GM15510 (cell line): ENCODE measurements around the gene GTPBP2.

Experiments
- POLR2A ChIP-seq: IDR thresholded peaks from 3 replicates; pipeline ENCODE4 v1.6.1; 2011; ENCODE audit warnings: borderline replicate concordance; ENCODE audit not compliant: insufficient read length; ENCODE audit errors: extremely low read depth

Gene GTPBP2, protein sequence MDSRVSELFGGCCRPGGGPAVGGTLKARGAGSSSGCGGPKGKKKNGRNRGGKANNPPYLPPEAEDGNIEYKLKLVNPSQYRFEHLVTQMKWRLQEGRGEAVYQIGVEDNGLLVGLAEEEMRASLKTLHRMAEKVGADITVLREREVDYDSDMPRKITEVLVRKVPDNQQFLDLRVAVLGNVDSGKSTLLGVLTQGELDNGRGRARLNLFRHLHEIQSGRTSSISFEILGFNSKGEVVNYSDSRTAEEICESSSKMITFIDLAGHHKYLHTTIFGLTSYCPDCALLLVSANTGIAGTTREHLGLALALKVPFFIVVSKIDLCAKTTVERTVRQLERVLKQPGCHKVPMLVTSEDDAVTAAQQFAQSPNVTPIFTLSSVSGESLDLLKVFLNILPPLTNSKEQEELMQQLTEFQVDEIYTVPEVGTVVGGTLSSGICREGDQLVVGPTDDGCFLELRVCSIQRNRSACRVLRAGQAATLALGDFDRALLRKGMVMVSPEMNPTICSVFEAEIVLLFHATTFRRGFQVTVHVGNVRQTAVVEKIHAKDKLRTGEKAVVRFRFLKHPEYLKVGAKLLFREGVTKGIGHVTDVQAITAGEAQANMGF

DNA sequence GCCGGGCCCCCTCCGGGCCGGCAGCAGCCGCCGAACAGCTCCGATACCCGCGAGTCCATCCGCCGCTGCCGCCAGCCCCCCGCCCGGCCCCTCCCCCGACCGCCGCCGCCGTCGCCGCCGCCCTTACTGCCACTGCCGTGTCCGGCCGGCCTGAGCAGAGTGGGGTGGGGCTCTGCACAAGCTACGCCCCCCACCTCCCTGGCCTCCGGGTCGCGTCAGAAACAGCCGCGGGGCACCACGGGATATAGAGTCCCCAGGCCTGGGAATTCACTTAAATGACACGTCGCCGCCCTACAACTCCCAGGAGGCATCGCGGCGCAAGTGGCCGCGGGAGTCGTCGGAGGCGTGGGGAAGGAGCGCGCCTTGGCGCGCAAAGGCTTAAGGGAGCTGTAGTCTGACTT is at the start of gene GTPBP2:
Gene GTPBP2, minus strand, starts transcription at position 161 of the 401 bp plus-strand sequence. Its CDS starts 102 bp downstream, at position 59.
- peak; percentile 65 for TF ChIP-seq POLR2A

DNA sequence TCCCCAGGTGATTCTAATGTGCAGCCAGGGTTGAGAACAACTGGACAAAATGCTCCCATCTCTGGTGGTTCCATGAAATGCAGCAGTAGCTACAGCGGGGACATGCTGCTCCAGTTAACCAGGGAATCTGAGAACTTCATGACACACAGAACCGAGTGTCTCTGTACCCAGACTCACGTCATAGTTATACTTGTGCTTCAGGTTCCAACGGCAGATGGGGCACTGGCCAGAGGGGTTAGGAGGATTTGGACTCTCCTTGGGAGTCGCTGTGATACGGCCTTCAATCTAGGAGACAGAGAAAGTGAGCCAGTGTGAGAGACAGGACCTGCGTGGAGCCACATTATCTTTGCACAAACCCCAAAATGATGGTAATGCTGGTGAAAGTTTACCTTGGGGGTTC is 49.3 kb upstream of the GTPBP2 start:
- TF ChIP-seq POLR2A, result no peak

GRCh38 chr6:43677759-43678158 is 48.7 kb upstream of the GTPBP2 start:
- TF ChIP-seq POLR2A, result no peak

DNA sequence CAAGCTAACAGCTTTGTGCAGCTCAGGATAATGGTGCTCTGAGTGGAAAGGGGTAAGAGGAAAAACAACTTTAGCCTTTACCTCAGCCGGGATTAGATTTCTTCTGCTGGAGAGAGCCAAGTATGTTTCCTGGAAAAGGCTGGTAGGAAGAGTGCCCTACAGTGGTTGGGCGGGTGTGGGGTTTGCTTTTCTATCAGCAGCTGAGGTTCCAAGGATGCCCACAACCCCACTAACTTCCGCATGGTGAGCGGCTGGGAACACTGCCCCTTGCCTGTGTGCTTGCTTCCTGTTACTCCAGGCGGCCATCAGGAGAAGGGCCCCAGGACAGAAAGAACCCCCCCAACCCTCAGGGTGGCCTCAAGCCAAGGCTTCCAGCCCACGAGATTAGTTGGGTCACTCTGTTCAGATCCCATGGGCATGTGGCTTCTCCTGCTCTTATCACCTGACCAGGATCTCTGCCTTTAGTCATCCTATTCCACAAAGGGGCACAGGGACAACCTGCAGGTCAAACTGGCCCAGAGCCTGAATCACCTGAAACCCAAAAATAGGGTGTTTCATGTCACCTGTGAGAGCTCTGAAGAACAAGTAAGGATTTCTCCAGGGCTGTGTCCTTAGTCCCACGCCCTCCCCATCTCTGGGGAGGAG is 48.0 kb upstream of the GTPBP2 start:
- TF ChIP-seq POLR2A, result no peak

DNA sequence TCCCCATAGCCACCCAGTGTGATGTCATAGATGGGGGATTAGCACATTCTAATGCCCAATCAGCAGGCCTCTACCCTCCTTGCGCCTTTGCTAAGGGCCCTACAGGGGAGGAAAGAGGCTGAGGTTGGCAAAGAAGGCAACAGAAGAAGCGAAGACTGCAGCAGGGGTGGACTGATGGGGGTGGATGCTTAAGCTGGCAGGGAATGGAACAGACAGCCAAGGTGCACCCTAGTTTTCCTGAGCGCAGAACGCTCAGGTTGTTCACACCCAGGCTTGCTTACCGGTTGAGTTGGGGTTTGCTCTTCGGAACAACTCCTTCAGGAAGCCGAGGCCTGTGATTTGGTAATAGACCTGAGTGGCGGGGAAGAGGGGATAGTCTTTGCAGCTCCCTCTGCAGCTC is 45.9 kb upstream of the GTPBP2 start:
- TF ChIP-seq POLR2A, result no peak

DNA sequence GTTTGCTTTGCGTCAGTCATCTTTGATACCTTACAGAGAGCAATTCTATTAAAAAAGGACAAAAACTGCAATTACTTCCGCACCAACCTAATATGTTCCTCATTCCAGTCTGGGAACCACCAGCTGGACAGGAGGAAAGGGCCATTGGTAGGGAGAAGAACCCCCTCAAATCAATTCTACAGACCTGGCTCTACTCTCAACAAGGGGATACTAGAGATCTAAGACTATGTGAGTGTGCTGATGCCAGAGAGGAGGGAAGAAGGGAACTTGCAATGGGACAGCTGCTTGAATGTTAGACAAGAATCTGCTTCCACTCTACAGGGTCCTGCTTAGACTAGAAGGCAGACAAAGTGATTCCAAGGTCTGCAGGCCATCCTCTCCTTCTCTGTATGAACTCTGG is 45.2 kb upstream of the GTPBP2 start:
- no peak for TF ChIP-seq POLR2A

GRCh38 chr6:43673444-43674084 is 44.5 kb upstream of the GTPBP2 start:
- no peak for TF ChIP-seq POLR2A

DNA sequence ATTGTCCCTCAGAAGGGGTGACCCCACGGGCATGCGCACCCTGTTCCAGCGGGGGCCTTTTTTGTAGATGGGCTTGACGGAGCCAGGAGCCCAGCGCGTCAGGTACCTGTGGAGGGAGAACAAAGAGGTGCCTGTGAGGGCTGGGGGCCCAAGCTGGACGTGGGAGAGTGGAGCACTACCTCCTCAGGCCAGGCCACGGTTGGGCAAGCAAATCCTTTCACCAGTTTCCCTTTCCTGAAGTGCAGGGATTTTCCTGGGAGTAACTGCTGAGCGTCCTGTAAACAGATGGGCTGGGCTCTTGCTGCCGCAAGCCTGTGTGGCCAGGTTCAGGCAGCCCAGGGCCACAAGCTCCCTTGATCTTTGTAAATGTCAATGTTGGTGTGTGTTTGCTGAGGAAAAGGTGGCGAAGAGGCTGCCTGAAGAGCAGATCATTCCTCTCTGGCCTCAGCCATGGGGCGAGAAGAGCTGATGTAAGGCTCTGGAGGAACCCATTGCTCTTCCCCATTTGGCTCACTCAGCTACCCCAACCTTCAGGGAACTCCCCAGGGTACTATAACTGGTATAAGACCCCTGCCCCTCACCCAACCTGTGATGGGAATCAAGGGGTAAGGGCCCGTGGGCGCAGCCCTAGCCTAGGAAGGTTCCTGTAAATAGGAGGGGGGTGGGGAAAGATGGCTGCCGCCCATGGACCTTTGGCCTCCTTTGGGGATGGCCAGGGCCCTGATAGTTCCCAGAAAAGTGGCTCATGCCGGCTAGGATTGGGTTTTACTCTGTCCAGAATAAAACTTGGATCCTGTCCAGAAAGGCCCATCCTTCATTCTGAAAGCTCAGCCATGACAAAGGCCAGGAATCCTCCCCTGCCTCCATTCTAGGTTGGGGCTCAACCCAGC is 43.0 kb upstream of the GTPBP2 start:
- TF ChIP-seq POLR2A, result no peak

- no peak for TF ChIP-seq POLR2A
Measured at GRCh38 chr6:43671011-43671800, 42.1 kb upstream of the GTPBP2 start.

DNA sequence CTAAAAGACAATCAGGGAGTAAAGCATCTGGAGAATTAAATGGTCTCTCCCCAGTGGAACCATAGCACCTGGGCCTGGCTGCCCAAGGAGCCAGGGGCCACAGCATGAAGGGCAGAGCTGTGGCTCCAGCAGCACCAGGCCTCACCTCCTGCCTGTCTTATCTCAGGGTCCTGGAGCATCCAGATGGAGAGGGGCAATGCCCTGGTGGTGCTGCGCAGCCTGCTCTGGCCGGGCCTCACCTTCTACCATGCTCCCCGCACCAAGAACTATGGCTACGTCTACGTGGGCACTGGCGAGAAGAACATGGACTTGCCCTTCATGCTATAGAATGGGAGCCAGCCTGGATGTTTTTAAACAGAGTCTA is 41.5 kb upstream of the GTPBP2 start:
- no peak for TF ChIP-seq POLR2A

- no peak for TF ChIP-seq POLR2A
Measured at GRCh38 chr6:43669922-43670622, 41.0 kb upstream of the GTPBP2 start.

- TF ChIP-seq POLR2A, result no peak
Measured at GRCh38 chr6:43669050-43669921, 40.2 kb upstream of the GTPBP2 start.
